SK-N-SH (cell line): ENCODE data around the gene LRRC43.

Experiments
- EP300 ChIP-seq, 2 experiments: IDR thresholded peaks; 2 replicates each; pipeline versions ENCODE4 v1.4.0 to v1.6.1; 2012; ENCODE audit warnings: borderline replicate concordance in 1 of 2, low read depth in 1 of 2, low read length in 1 of 2
- GABPA ChIP-seq: IDR thresholded peaks from 2 replicates; pipeline ENCODE4 v1.4.0; 2012; ENCODE audit warnings: low read depth, mild to moderate bottlenecking
- POLR2AphosphoS5 ChIP-seq: IDR thresholded peaks from 2 replicates; pipeline ENCODE4 v1.6.1; 2012; ENCODE audit warnings: low read depth, low read length
- RAD21 ChIP-seq: IDR thresholded peaks from 2 replicates; pipeline ENCODE4 v1.6.1; 2012; ENCODE audit warnings: mild to moderate bottlenecking, low read length
- RFX5 ChIP-seq: IDR thresholded peaks from 2 replicates; pipeline ENCODE4 v1.6.1; 2012; ENCODE audit warnings: mild to moderate bottlenecking, improper control_type of control experiment, low read length
- RXRA ChIP-seq: IDR thresholded peaks from 2 replicates; pipeline ENCODE4 v1.4.0; 2012; ENCODE audit warnings: low read depth, mild to moderate bottlenecking, borderline replicate concordance
- TAF1 ChIP-seq: IDR thresholded peaks from 2 replicates; pipeline ENCODE4 v1.6.1; 2012; ENCODE audit warnings: low read depth, mild to moderate bottlenecking, low read length, moderate library complexity, borderline replicate concordance
- TCF12 ChIP-seq: IDR thresholded peaks from 2 replicates; pipeline ENCODE4 v1.4.0; 2012
- TF ChIP-seq, protein P1 (sequence below): fragments of 200-600 bp; sonication (generic); IDR thresholded peaks from 2 replicates; pipeline ENCODE4 v1.6.1; 2017; ENCODE audit warnings: antibody characterized with exemption, mild to moderate bottlenecking, moderate library complexity
- TF ChIP-seq, protein P2 (sequence below): IDR thresholded peaks from 2 replicates; pipeline ENCODE4; 2012
- TF ChIP-seq, protein P3 (sequence below): IDR thresholded peaks from 2 replicates; pipeline ENCODE4 v1.4.0; 2012; ENCODE audit warnings: low read depth, borderline replicate concordance
- TF ChIP-seq, protein P4 (sequence below): fragments of 150-350 bp; IDR thresholded peaks from 2 replicates; pipeline ENCODE4 v1.6.1; 2016; ENCODE audit warnings: mild to moderate bottlenecking, low read depth, low read length

DNA sequence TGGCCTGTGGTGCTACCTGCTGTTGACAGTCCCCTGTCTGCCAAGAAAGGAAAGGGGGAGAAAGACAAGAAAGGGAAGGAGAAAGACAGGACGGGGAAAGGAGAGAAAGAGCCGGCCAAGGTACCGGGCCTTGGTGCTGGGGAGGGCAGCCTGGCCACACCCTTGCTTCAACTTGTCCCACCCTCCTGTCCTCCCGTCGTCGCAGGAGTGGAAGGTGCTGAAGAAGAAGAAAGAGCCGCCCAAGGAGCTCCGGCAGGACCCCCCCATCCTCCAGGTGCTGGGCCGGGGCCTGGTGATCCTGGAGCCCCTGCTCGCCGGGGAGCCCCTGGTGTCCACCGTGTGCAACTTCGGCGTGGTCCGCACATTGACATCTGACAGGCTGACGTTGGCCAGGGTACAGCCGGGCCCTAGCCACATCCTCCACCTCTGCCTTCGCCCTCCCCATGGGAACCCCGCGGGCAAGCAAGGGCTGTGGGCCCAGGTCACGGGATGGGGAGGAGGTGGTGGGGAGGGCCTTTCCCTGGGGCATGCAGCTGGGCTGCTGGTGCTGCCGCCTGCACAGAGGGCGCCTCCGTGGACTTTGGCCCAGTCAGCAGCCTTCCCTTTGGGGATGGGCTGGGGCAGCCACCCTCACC is 17.7 kb downstream of the LRRC43 start:
- no peak for TF ChIP-seq POLR2AphosphoS5
- no peak for TF ChIP-seq TAF1
- TF ChIP-seq, protein P1, sequence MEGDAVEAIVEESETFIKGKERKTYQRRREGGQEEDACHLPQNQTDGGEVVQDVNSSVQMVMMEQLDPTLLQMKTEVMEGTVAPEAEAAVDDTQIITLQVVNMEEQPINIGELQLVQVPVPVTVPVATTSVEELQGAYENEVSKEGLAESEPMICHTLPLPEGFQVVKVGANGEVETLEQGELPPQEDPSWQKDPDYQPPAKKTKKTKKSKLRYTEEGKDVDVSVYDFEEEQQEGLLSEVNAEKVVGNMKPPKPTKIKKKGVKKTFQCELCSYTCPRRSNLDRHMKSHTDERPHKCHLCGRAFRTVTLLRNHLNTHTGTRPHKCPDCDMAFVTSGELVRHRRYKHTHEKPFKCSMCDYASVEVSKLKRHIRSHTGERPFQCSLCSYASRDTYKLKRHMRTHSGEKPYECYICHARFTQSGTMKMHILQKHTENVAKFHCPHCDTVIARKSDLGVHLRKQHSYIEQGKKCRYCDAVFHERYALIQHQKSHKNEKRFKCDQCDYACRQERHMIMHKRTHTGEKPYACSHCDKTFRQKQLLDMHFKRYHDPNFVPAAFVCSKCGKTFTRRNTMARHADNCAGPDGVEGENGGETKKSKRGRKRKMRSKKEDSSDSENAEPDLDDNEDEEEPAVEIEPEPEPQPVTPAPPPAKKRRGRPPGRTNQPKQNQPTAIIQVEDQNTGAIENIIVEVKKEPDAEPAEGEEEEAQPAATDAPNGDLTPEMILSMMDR, result peak; percentile 14; the same call in 1 of the 2 replicates
- TF ChIP-seq, protein P2, sequence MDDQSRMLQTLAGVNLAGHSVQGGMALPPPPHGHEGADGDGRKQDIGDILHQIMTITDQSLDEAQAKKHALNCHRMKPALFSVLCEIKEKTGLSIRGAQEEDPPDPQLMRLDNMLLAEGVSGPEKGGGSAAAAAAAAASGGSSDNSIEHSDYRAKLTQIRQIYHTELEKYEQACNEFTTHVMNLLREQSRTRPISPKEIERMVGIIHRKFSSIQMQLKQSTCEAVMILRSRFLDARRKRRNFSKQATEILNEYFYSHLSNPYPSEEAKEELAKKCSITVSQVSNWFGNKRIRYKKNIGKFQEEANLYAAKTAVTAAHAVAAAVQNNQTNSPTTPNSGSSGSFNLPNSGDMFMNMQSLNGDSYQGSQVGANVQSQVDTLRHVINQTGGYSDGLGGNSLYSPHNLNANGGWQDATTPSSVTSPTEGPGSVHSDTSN, result no peak
- TF ChIP-seq RXRA, result no peak
- TF ChIP-seq, protein P3, sequence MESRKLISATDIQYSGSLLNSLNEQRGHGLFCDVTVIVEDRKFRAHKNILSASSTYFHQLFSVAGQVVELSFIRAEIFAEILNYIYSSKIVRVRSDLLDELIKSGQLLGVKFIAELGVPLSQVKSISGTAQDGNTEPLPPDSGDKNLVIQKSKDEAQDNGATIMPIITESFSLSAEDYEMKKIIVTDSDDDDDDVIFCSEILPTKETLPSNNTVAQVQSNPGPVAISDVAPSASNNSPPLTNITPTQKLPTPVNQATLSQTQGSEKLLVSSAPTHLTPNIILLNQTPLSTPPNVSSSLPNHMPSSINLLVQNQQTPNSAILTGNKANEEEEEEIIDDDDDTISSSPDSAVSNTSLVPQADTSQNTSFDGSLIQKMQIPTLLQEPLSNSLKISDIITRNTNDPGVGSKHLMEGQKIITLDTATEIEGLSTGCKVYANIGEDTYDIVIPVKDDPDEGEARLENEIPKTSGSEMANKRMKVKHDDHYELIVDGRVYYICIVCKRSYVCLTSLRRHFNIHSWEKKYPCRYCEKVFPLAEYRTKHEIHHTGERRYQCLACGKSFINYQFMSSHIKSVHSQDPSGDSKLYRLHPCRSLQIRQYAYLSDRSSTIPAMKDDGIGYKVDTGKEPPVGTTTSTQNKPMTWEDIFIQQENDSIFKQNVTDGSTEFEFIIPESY, result no peak
- TF ChIP-seq EP300 (IDR thresholded peaks at IDR 0.05; ENCODE audit: borderline replicate concordance in 1 of 2, low read depth in 1 of 2, low read length in 1 of 2), result no peak
- TF ChIP-seq TCF12, result no peak
- no peak for TF ChIP-seq RFX5
- no peak for TF ChIP-seq RAD21
- TF ChIP-seq, protein P4, sequence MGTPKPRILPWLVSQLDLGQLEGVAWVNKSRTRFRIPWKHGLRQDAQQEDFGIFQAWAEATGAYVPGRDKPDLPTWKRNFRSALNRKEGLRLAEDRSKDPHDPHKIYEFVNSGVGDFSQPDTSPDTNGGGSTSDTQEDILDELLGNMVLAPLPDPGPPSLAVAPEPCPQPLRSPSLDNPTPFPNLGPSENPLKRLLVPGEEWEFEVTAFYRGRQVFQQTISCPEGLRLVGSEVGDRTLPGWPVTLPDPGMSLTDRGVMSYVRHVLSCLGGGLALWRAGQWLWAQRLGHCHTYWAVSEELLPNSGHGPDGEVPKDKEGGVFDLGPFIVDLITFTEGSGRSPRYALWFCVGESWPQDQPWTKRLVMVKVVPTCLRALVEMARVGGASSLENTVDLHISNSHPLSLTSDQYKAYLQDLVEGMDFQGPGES, result no peak
- TF ChIP-seq GABPA, result no peak
